HL-60 (cell line): Measurements from ENCODE around the gene ENTPD1.

ENCODE experiments used
- DNase-seq, 2 experiments: peaks; one replicate each; pipeline ENCODE4 v3.0.0-alpha.2; 2010 to 2020; ENCODE audit warnings: low read depth in 1 of 2, low spot score in 1 of 2
- H3K27ac ChIP-seq: fragments of 250-450 bp; sonication (Bioruptor Pico); replicated peaks from 2 replicates; pipeline ENCODE4 v1.5.1; 2020; ENCODE audit warnings: mild to moderate bottlenecking, moderate library complexity
- H3K27me3 ChIP-seq: fragments of 250-450 bp; sonication (Bioruptor Pico); 2 replicates; pipeline ENCODE4 v1.5.1; 2021; ENCODE audit warnings: mild to moderate bottlenecking, moderate library complexity; ENCODE audit not compliant: insufficient read depth, poor library complexity, severe bottlenecking
- H3K4me3 ChIP-seq: replicated peaks from 2 replicates; pipeline ENCODE4 v1.5.1; 2011; ENCODE audit warnings: mild to moderate bottlenecking, control low read depth, low read length; ENCODE audit not compliant: insufficient read depth
- CTCF ChIP-seq: IDR thresholded peaks from one replicate; pipeline ENCODE4 v1.5.1; 2011; ENCODE audit warnings: low read length, control low read depth, inconsistent platforms; ENCODE audit not compliant: insufficient read depth
- GABPA ChIP-seq: IDR thresholded peaks from 2 replicates; pipeline ENCODE4 v1.6.1; 2012; ENCODE audit warnings: low read depth
- POLR2AphosphoS5 ChIP-seq: IDR thresholded peaks from 2 replicates; pipeline ENCODE4 v1.6.1; 2012; ENCODE audit warnings: low read depth
- SPI1 ChIP-seq: IDR thresholded peaks from 2 replicates; pipeline ENCODE4 v1.6.1; 2012; ENCODE audit warnings: low read depth, mild to moderate bottlenecking, borderline replicate concordance
- TF ChIP-seq, protein P1 (sequence below): IDR thresholded peaks from 2 replicates; pipeline ENCODE4 v1.6.1; 2012; ENCODE audit warnings: low read depth; ENCODE audit not compliant: insufficient replicate concordance

ENTPD1 gene

DNA sequence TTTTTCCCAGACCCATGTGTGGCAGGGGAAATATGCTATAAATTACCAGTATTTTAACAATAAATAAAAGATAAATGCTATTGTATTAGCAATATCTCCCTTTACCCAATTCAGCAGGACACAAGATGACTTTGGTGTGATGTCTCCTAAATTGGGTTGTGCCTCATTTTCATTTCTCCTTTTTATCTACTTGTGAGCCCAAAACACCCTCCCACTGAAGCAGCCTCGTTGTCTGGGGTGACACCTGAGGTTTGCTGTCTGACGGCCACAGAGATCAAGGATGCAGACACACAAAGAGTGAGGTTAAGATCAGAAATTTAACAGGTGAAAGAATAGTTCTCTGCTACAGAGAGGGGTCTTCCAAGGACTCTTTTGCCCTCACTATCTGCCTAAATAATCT lies 124.7 kb downstream of the ENTPD1 start:
- Histone ChIP-seq H3K27ac (no peak overlapping the region), H3K4me3 (no peak overlapping the region), H3K27me3 (no peaks in the 10 kb centered on the region)
- TF ChIP-seq POLR2AphosphoS5 (no peak), CTCF (no peak), GABPA (no peak), SPI1 (no peak)
- TF ChIP-seq, protein P1, sequence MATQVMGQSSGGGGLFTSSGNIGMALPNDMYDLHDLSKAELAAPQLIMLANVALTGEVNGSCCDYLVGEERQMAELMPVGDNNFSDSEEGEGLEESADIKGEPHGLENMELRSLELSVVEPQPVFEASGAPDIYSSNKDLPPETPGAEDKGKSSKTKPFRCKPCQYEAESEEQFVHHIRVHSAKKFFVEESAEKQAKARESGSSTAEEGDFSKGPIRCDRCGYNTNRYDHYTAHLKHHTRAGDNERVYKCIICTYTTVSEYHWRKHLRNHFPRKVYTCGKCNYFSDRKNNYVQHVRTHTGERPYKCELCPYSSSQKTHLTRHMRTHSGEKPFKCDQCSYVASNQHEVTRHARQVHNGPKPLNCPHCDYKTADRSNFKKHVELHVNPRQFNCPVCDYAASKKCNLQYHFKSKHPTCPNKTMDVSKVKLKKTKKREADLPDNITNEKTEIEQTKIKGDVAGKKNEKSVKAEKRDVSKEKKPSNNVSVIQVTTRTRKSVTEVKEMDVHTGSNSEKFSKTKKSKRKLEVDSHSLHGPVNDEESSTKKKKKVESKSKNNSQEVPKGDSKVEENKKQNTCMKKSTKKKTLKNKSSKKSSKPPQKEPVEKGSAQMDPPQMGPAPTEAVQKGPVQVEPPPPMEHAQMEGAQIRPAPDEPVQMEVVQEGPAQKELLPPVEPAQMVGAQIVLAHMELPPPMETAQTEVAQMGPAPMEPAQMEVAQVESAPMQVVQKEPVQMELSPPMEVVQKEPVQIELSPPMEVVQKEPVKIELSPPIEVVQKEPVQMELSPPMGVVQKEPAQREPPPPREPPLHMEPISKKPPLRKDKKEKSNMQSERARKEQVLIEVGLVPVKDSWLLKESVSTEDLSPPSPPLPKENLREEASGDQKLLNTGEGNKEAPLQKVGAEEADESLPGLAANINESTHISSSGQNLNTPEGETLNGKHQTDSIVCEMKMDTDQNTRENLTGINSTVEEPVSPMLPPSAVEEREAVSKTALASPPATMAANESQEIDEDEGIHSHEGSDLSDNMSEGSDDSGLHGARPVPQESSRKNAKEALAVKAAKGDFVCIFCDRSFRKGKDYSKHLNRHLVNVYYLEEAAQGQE = no peak
- no peak for DNase-seq

- no peaks in the 10 kb centered on the region for H3K27me3 ChIP-seq
- no peak overlapping the region for H3K27ac ChIP-seq
- no peak for DNase-seq
- TF ChIP-seq, protein P1 = no peak
- TF ChIP-seq CTCF (no peak), SPI1 (no peak), POLR2AphosphoS5 (no peak), GABPA (no peak)
- no peak overlapping the region for H3K4me3 ChIP-seq
Measured at GRCh38 chr10:95881316-95881715, 125.4 kb downstream of the ENTPD1 start.

DNA sequence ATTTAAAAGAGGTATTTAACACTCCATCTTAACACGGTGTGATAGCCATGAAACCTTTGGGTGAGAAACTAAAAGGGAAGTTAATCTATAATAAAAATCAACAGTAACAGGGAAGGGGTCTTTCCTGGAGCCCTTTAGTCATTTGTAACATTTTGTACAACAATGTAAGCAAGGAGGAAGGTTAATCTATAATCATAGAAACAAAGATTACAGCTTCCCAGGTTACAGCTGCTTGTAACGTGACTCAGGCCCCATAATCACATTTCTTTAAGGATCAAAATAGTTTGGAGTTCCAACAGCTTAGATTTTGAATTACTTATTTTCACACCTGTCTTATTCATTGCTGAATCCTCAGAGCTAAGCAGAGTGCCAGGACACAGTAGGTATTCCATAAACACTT lies 133.9 kb downstream of the ENTPD1 start:
- no peak overlapping the region for H3K4me3 ChIP-seq
- H3K27me3 ChIP-seq = no peaks in the 10 kb centered on the region
- no peak for TF ChIP-seq SPI1
- no peak for TF ChIP-seq CTCF
- no peak for TF ChIP-seq GABPA
- no peak for TF ChIP-seq POLR2AphosphoS5
- TF ChIP-seq, protein P1 = no peak
- DNase-seq = no peak
- no peak overlapping the region for H3K27ac ChIP-seq
